Medulla oblongata (tissue), 1 donor: Measurements from ENCODE around the gene PIGU.
"Not testable (repeated sequence)": the region's sequence is repeated elsewhere in the genome, so short reads cannot be mapped to it uniquely, and the experiment has no call there.

Experiments used
- DNase-seq: peaks from one replicate; pipeline ENCODE4 v3.0.0-alpha.2; 2015; ENCODE audit errors: extremely low spot score

PIGU gene

DNA sequence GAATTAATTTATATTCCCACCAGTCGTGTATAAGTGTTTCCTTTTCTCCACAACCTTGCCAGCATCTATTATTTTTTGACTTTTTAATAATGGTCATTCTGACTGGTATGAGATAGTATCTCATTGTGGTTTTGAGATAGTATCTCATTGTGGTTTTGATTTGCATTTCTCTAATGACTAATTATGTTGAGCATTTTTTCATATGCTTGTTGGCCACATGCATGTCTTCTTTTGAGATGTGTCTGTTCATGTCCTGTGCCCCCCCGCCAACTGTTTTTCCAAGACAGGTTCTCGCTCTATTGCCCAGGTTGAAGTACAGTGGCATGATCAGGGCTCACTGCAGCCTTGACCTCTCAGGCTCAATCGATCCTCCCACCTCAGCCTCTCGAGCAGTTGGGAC, 15.1 kb downstream of the PIGU start:
- not testable (repeated sequence) for DNase-seq

DNA sequence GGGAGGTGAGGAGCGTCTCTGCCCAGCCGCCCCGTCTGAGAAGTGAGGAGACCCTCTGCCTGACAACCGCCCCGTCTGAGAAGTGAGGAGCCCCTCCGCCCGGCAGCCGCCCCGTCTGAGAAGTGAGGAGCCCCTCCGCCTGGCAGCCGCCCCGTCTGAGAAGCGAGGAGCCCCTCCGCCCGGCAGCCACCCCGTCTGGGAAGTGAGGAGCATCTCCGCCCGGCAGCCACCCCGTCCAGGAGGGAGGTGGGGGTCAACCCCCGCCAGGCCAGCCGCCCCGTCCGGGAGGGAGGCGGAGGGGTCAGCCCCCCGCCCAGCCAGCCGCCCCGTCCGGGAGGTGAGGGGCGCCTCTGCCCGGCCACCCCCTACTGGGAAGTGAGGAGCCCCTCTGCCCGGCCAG, 18.2 kb downstream of the PIGU start:
- not testable (repeated sequence) for DNase-seq

DNA sequence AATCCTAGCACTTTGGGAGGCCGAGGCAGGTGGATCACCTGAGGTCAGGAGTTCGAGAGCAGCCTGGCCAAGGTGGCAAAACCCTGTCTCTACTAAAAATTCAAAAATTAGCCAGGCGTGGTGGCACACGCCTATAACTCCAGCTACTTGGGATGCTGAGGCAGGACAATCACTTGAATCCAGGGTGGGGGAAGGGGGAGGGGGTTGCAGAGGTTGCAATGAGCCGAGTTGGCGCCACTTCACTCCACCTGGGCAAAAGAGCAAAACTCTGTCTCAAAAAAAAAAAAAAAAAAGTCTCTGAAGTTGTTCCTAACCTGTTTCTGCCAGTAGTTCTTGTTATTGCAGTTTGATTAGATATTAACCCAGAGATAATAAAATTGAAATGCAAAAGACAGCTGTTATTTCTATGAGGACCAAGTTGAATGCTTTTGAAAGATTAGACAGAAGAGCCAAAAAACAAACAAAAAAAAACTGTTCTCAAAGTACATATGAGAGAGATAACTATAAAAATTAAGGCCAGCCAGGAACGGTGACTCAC, 22.6 kb downstream of the PIGU start:
- DNase-seq, result no peak

DNA sequence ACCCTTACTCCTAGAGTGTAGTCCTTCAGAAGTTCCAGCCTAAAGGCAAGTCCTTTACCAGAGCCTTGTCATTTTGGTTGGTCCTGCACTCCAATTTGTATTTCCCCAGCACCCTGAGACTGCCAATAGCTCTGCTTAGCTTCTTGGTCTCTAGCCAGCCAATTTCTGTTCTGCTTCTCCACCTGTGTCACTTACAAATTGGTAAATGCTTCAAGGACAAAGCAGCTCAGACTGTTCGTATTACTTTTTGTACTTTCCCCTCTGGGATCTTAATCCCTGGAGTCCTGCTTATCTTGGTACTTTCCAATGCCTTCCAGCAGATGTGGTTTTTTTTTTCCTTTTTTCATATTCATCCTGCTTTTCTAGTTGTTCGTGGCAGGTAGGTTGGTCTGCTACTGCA, 25.7 kb downstream of the PIGU start:
- DNase-seq, result no peak

DNA sequence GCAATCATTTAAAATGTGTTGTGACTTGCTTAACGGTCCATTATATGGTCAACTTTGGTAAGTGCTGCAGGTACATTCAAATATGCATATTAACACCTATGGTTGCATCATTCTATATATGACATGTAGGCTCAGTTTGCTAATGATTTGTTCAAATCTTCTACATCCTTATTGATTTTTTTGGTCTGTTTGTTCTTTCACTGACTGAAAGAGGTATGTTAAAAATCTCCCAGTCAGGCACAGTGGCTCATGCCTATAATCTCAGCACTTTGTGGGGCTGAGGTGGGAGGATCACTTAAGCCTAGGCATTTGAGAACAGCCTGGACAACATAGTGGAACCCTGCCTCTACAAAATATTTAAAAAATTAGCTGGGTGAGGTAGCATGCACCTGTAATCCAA, 29.2 kb downstream of the PIGU start:
- DNase-seq, result no peak

DNA sequence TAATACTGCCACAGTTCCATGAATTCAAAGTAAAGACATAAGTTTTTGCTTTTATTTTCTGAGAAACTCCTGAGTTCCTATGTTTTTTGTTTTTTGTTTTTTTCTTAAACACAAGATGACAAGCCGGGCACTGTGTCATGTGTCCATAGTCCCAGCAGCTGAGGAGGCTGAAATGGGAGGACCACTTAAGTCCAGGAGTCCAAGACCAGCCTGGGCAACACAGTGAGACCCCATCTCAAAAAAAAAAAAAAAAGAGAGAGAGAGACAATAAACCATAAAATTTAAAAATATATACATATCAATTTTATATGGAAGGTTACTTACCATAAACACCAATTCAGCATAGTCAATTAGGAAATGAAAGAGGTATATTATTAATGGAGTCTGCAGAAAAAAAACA, 31.9 kb downstream of the PIGU start:
- no peak for DNase-seq

DNA sequence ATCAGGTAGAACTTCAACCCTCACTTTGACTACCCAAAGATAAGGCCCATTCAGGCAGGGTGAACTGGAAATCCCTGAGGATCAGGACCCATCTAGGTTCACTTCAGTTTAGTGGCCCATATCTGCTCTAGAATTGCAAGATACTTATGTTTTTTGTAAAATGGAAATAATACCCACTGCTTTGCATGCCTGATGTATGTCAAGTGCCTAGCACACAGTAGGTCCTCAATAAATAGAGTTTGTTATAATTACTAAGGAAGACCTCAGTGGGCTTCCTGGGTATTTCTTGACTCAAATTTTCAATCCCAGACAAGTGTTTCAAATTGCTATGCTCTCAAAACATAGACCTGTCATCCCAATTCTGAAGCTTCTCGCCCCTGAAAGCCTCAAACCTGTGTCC, 32.5 kb downstream of the PIGU start:
- no peak for DNase-seq

DNA sequence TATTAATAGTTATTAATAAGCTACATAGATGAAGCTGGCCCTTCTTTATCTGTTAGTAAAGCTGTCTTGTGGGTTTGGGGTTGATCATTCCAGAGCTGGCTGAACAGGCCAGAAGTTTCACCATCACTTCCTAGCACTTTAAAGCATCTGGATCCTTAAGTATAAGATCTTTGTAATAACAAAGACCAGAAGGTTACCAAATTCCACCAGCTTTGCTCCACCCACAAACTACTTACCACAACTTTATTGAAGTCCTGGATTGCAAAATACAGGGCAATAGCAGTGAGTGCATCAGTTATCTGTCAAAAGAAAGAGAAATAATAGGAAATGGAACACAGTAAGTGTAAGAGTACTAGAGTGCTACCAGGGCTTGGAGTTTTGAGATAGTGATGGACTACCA, 33.0 kb downstream of the PIGU start:
- no peak for DNase-seq

DNA sequence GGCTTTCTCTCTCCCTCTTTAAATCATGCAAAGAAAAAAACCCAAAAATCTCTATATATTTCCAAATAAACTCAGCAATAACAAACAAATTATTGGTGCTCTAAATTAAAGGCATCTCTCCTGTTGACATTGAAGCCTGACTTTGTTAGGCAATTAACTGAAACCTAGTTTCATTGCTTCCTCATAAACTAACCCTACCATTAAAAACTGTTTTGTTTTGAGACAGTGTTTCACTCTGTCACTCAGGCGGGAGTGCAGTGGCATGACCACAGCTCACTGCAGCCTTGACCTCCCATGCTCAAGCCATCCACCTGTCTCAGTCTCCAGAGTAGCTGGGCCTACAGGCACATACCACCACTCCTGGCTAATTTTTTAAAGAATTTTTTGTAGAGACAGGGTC, 34.9 kb downstream of the PIGU start:
- no peak for DNase-seq

DNA sequence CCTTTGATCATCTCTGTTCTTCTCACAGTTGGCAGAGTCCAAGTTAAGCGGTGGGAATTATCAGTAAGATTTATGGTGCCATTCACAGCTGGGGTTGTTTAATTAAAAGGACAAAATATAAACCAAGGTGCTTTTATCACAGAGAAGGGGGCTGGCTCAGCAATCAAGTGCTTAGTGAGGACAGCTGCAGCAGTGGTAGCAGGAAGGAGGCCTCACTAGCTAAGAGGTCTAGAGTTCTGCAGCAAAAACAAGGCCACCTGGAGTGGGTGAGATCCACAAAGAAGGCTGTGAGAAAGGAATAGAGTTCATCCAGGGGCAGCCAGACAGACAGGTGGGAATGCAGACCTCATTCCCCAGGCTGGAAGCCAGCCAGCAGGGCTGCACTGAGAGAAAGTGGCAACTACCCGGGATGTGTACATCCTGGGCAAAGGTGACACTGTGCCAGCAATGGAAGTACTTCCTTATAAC, 37.1 kb downstream of the PIGU start:
- DNase-seq, result no peak

DNA sequence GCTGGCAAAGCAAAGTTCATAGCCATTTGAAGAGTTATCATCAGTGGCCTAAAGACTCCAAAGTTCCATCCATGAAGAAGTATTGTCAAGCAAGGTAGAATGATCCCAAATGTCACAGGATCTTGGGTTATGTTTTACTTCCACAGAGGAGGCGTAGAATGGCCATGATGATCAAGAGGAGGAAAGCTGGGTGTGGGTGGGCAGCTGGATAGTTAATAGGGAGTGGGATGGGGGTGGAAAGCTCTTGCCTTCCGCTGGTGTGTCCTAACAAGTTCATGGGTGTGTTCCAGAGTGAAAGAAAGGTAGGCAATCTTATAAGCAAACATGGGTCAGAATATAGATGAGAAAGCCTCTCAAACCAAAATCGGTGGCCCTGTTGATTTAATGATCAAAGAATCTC, 38.4 kb downstream of the PIGU start:
- no peak for DNase-seq

DNA sequence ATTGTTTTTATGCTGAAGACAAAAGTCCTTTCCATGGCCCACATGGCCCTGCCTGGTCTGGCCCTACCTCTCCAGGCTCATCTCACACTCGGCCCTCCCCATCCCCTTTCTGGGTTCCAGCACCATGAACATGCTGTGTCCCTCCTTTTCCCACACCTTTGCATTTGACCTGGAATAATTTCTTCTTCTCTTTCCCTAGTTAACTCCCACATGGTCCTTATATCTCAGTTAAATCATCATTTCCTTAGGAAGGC, 38.9 kb downstream of the PIGU start:
- DNase-seq, result no peak

DNA sequence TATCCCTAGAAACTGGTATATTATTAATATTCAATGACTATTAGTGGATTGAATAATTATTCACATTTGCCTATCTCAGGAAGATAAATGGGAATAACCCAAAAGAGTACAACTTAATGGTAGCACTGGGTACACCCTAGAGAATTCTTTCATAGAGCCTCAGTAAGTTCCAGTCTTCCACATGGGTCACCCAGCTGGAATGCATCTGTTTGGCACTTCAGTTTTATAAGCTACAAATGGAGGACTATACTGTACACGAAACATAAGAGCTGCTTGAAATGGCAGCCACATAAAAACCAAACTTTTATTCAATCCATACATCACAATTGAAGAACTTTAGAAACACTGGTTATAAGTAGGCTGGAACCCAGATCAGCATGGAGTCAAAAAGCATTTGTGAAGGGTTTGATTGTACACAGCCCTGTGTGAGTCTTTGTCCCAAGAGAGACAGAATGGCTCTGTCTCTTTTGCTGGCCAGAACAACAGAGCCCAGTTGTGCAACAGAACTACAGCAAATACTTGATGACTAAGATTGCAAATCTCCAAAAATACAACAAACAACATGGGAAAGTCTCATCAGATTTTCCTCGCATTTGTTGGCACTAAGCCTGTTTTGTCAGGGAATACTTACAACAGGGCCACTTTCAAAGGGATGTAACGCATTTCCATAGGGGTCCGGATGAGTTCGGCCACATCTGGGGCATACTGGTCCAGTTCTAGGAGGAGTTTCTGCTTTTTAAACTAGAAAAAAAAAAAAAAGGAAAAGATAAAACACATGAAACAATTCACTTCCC, 39.5 kb downstream of the PIGU start:
- peak; percentile 93 for DNase-seq

DNA sequence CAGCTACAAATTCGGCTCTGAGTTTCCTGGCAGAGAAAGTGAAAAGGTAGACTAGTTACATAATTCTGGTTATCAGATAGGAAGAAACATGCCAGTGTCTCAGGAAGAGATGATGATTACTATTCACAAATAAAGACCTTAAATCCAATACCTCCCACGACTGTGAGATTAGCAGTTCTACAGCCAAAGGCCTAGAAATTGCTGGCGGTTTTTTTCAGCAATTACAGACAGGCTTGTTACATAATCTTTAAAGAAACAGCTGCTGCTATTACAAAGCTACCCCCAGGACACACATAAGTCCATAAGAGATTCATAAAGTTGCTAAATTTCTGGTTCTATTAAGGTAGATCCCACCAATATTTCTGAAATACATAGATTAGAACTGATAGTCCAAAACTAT, 40.2 kb downstream of the PIGU start:
- DNase-seq, result no peak

DNA sequence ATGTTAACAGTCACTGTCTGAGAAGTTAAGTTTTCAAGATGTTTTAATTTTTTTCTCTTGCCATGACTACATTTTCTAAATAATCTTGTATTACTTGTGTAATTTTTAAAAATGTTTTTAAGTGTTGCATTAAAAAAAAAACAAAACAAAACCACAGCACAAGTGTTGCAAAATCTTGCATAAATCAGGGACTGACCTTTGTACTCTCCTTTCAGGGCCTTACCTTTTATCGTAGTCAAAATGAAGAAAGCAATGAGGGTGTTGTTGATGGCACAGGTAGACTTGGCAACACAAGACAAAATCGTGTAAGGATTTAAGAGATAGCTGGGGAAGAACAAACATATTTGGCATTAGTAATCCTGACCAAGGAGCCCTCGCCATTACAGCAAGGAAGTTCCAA, 42.5 kb downstream of the PIGU start:
- no peak for DNase-seq

DNA sequence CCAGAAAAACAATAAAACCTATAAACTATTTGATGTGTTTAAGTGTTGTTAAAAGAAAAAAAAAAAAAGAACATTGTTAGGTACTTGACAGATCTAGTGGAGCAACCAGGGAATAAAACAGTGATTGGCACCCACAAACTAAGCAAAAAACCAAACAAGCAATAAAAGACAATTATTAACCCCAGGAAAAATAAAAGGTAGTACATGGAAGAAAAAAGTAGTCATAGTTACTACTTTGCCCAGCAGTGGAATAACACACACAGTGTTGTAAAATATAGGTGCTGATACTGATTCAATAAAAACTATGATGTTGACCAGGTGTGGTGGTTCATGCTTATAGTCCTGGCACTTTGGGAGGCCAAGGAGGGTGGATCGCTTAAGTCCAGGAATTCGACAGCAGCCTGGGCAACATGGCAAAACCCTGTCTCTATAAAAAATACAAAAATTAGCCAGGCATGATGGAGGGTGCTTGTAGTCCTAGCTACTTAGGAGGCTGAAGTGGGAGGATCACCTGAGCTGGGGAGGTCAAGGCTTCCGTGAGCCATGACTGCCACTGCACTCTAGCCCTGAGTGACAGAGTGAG, 43.9 kb downstream of the PIGU start:
- no peak for DNase-seq

DNA sequence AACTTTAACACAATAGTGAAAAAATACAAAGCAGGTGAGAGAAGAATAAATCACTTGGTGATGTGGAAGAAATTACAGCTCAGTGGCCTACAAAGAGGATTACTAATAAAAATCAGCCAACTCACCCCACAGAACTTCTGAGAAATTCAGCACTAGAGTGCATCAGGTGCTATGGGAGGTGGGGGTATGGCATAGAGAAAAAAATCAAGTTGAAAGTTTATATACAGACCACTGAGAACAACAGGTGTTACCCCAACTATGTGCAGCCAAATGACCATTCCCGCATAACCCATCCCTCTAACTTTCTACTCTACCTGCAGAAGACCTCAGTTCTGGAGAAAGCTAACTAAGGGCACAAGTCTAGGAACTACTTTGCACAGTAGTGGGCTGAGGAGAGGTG, 47.0 kb downstream of the PIGU start:
- DNase-seq, result no peak

DNA sequence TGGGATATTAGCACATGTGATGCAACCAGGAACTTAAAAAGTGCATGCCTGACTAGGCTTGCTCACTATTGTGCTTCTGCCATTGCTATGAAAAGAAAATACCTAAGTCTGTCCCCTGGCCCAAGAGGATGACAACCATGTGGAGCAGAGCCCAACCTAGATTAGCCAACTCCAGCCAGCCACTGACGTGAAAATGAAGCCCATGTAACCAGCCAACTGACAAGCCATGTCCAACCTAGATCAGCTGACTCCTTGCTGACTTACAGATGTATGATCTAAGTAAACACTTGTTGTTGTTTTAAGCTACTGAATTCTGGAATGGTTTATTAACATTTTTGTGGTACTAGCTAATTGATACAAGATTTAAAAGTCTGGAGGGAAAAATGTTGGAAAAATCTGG, 47.5 kb downstream of the PIGU start:
- no peak for DNase-seq

DNA sequence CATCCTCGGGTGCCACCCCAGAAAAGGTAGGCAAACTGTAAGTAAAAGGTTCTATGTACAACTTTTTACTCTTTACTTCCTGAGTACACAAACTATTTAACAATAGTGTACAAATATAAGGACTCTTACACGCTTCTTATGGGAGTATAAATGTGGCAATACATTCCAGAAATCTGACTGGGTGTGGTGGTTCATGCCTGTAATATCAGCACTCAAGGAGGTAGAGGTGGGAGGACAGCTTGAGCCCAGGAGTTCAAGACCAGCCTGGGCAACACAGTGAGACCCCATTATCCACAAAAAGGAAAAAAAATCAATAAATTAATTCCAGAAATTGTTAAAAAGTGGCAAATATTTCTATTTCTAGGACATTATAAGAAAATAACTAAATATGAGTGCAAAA, 48.9 kb downstream of the PIGU start:
- DNase-seq, result no peak

DNA sequence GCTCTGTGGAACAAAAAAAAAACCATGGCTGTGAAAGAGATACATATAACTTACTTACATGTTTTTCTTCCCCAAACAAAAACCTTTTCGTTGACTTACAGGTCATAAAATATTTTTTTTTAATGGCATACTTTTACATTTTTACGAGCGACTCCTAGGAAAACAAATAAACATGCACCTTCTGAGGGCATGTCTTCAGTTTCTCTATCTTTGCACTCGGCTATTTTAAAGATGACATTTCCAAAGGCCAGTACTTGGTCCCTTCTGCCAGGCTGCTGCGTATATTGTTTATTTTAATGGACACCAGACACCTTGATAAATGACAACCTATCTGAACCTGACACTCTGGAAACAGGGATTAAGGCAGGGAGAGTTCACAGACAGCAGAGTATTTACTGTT, 49.4 kb downstream of the PIGU start:
- no peak for DNase-seq

DNA sequence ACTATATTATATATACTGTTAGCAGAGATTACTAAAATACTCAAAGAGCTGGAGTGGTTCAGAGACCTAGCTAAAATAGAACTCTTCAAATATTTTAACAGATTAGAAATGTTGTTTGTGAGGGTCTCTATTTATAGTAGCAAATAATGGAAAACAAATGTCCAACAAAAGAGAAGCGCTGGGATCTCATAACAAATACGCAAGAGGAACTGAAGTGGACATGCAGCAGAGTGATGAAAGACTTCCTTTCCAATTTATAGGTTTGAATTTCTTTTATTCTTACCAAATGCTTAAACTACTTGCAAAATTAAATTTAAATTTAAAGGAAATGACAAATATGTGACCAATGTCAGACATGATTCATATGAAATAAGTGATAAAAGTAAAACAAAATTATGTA, 49.9 kb downstream of the PIGU start:
- DNase-seq, result no peak

DNA sequence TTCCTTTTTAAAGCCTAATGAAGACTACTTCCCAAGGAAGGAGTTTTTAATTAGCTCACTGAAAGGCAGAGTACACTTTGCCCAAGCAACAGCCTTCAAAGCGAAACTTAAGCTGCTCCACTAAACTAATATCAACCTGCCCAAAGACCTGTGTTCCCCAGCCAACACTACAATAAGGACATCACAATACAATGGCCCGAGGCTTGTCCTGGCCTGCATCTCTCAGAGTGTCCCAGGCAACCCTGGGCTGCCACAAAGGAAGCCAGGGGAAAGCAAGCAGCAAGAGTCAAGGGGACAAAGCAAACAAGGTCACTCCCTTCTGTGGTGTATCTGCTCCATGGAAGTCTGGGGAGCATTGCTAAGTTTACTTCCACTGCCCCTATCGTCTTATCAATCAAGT, 52.3 kb downstream of the PIGU start:
- DNase-seq, result no peak

DNA sequence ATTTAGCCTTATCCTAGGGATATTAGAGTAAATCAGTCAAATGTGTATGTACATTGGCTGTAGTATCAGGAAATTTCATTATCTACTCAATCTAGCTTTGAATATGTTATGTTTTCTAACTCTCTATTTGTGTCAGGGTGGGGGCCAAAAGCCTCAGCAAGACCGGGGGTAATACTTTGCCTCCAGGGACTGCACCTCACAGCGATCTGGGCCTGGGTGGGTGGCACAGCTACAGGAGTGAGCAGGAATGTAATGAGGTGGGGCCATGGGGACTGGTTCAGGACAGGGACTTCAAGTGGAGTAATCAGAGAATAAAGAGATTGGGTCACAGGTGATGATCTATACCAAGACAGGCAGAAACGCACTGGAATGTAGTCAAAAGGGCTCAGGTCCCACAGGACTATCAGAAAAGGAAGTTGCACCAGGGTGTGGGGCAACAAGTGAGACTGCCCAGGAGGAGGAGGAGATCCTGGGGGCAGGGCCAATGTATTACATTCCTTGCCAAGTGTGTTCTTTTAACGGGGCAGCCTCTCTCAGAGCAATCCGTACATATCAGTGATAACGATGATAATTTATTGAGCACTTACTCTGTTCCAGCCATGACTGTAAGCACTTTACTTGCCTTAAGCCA, 54.0 kb downstream of the PIGU start:
- no peak for DNase-seq
